H9 (cell line): ENCODE results near the gene MRFAP1. TPM values are rescaled to one million over a fixed set of nuclear protein-coding genes. Genes with fewer than 3 reads are reported as not detected.
A peak's percentile ranks its signal among the peaks of the same experiment; 100 is the strongest.

Experiments used
- DNase-seq: peaks from one replicate; pipeline ENCODE4 v3.0.0-alpha.2; 2017
- H2AFZ ChIP-seq: one replicate; pipeline ENCODE4 v1.6.1; 2013; ENCODE audit warnings: mild to moderate bottlenecking, low read length, control low read depth, moderate library complexity
- H2AK5ac ChIP-seq: 2 replicates; pipeline ENCODE4 v1.6.1; 2013; ENCODE audit warnings: low read length, control low read depth, mixed read lengths; ENCODE audit not compliant: insufficient read length
- H2BK120ac ChIP-seq: one replicate; pipeline ENCODE4 v1.6.1; 2013; ENCODE audit warnings: low read depth, mild to moderate bottlenecking, low read length, control low read depth, inconsistent platforms; ENCODE audit not compliant: poor library complexity, severe bottlenecking
- H2BK12ac ChIP-seq: 2 replicates; pipeline ENCODE4 v1.6.1; 2013; ENCODE audit warnings: low read length, control low read depth, mixed read lengths, low read depth; ENCODE audit not compliant: insufficient read length
- H2BK15ac ChIP-seq: 2 replicates; pipeline ENCODE4 v1.6.1; 2013; ENCODE audit warnings: low read depth, low read length, control low read depth
- H2BK20ac ChIP-seq: one replicate; pipeline ENCODE4 v1.6.1; 2013; ENCODE audit warnings: low read depth, mild to moderate bottlenecking, low read length, control low read depth, inconsistent platforms; ENCODE audit not compliant: poor library complexity, severe bottlenecking
- H2BK5ac ChIP-seq: 2 replicates; pipeline ENCODE4 v1.6.1; 2013; ENCODE audit warnings: low read length, control low read depth, mixed read lengths; ENCODE audit not compliant: insufficient read length
- H3K14ac ChIP-seq: 2 replicates; pipeline ENCODE4 v1.6.1; 2013; ENCODE audit warnings: low read length, control low read depth; ENCODE audit not compliant: insufficient read depth
- H3K18ac ChIP-seq: 2 replicates; pipeline ENCODE4 v1.6.1; 2013; ENCODE audit warnings: low read depth, mild to moderate bottlenecking, mixed read lengths, low read length, control low read depth; ENCODE audit not compliant: insufficient read length
- H3K23ac ChIP-seq: 2 replicates; pipeline ENCODE4 v1.6.1; 2013; ENCODE audit warnings: low read length, control low read depth, mixed read lengths, low read depth; ENCODE audit not compliant: insufficient read length
- H3K23me2 ChIP-seq: 2 replicates; pipeline ENCODE4 v1.6.1; 2013; ENCODE audit warnings: low read depth, mild to moderate bottlenecking, mixed read lengths, low read length, control low read depth; ENCODE audit not compliant: insufficient read length, poor library complexity, severe bottlenecking
- H3K27ac ChIP-seq: 2 replicates; pipeline ENCODE4 v1.5.1; 2013; ENCODE audit warnings: low read length, control low read depth, mixed read lengths, low read depth; ENCODE audit not compliant: insufficient read length
- H3K27me3 ChIP-seq: 2 replicates; pipeline ENCODE4 v1.6.1; 2013; ENCODE audit warnings: low read length, control low read depth, inconsistent platforms; ENCODE audit not compliant: insufficient read depth
- H3K4ac ChIP-seq: 2 replicates; pipeline ENCODE4 v1.6.1; 2013; ENCODE audit warnings: low read depth, mild to moderate bottlenecking, control low read depth, inconsistent platforms, low read length, moderate library complexity
- H3K4me1 ChIP-seq: 2 replicates; pipeline ENCODE4 v1.6.1; 2013; ENCODE audit warnings: low read length, control low read depth, inconsistent platforms; ENCODE audit not compliant: insufficient read depth
- H3K4me2 ChIP-seq: 2 replicates; pipeline ENCODE4 v1.6.1; 2013; ENCODE audit warnings: low read length, control low read depth, mixed read lengths; ENCODE audit not compliant: insufficient read length, insufficient read depth
- H3K56ac ChIP-seq: 2 replicates; pipeline ENCODE4 v1.6.1; 2013; ENCODE audit warnings: low read depth, mild to moderate bottlenecking, mixed read lengths, low read length, control low read depth; ENCODE audit not compliant: insufficient read length
- H3K79me1 ChIP-seq: 2 replicates; pipeline ENCODE4 v1.6.1; 2013; ENCODE audit warnings: low read depth, mild to moderate bottlenecking, moderate library complexity, low read length, control low read depth, inconsistent platforms; ENCODE audit not compliant: insufficient read depth, poor library complexity, severe bottlenecking
- H3K79me2 ChIP-seq: 2 replicates; pipeline ENCODE4 v1.6.1; 2013; ENCODE audit warnings: low read length, control low read depth, inconsistent platforms; ENCODE audit not compliant: insufficient read depth
- H3K9ac ChIP-seq: 2 replicates; pipeline ENCODE4 v1.6.1; 2013; ENCODE audit warnings: low read length, control low read depth, mixed read lengths; ENCODE audit not compliant: insufficient read length; ENCODE audit errors: extremely low read depth
- H3K9me3 ChIP-seq: one replicate; pipeline ENCODE4 v1.6.1; 2013; ENCODE audit warnings: low read depth, low read length, inconsistent platforms; ENCODE audit not compliant: control insufficient read depth
- H3T11ph ChIP-seq: one replicate; pipeline ENCODE4 v1.6.1; 2013; ENCODE audit warnings: mild to moderate bottlenecking, low read length, control low read depth, inconsistent platforms
- H4K20me1 ChIP-seq: one replicate; pipeline ENCODE4 v1.6.1; 2013; ENCODE audit not compliant: control insufficient read depth, insufficient read length, insufficient read depth
- H4K5ac ChIP-seq: 2 replicates; pipeline ENCODE4 v1.6.1; 2013; ENCODE audit warnings: low read depth, mild to moderate bottlenecking, mixed read lengths, low read length, control low read depth; ENCODE audit not compliant: insufficient read length
- H4K8ac ChIP-seq: replicated peaks from 2 replicates; pipeline ENCODE4 v1.6.1; 2013; ENCODE audit warnings: low read length, control low read depth, mixed read lengths, low read depth; ENCODE audit not compliant: insufficient read length
- H4K91ac ChIP-seq: 2 replicates; pipeline ENCODE4 v1.6.1; 2013; ENCODE audit warnings: low read depth, mild to moderate bottlenecking, moderate library complexity, mixed read lengths, low read length, control low read depth; ENCODE audit not compliant: insufficient read length
- H3K27ac Mint-ChIP-seq, 3 experiments: 2 replicates in 2 of 3; 3 replicates in 1 of 3; pipeline ENCODE4 v1.8.0; 2020 to 2021; ENCODE audit warnings: mixed read lengths in 3 of 3, mild to moderate bottlenecking in 1 of 3, moderate library complexity in 1 of 3
- H3K27me3 Mint-ChIP-seq: 2 replicates; pipeline ENCODE4 v1.8.0; 2021; ENCODE audit warnings: low read depth, mild to moderate bottlenecking, moderate library complexity, mixed read lengths
- H3K36me3 Mint-ChIP-seq, 3 experiments: 2 replicates in 2 of 3; 3 replicates in 1 of 3; pipeline ENCODE4 v1.8.0; 2020 to 2021; ENCODE audit warnings: low read depth in 3 of 3, mixed read lengths in 3 of 3; ENCODE audit not compliant: insufficient read depth in 1 of 3
- H3K4me1 Mint-ChIP-seq, 2 experiments: 2 replicates each; pipeline ENCODE4 v1.8.0; 2020; ENCODE audit warnings: mixed read lengths in 2 of 2
- H3K4me3 Mint-ChIP-seq, 2 experiments: 2 replicates in 1 of 2; 3 replicates in 1 of 2; pipeline ENCODE4 v1.8.0; 2020 to 2021; ENCODE audit warnings: mild to moderate bottlenecking in 2 of 2, mixed read lengths in 2 of 2, moderate library complexity in 1 of 2
- H3K9me3 Mint-ChIP-seq, 2 experiments: 2 replicates in 1 of 2; 3 replicates in 1 of 2; pipeline ENCODE4 v1.8.0; 2020; ENCODE audit warnings: mild to moderate bottlenecking in 2 of 2, mixed read lengths in 2 of 2, moderate library complexity in 1 of 2
- CTCF ChIP-seq: fragments of 200-600 bp; sonication (generic); conservative IDR thresholded peaks from 3 replicates; pipeline ENCODE4 v1.8.0; 2021; ENCODE audit warnings: antibody characterized with exemption, mild to moderate bottlenecking
- whole genome bisulfite sequencing: extraction: QIAGEN DNeasy Blood & Tissue Kit; methylation state at CpG from one replicate; pipeline ENCODE4 v1.1.7; 2013; ENCODE audit warnings: missing lambda C conversion rate, low lambda C conversion rate, mixed read lengths; ENCODE audit not compliant: insufficient read length; ENCODE audit errors: extremely low coverage; 5-methylcytosine and 5-hydroxymethylcytosine counted together
- long read RNA-seq: library from polyadenylated mRNA; unstranded; transcript quantifications from one replicate; pipeline ENCODE4 v2.0.0, GENCODE V29; 2020
- total RNA-seq: library from RNA; stranded (reverse); gene quantifications from 2 replicates; pipeline ENCODE4 v1.2.1, GENCODE V29; 2021

MRFAP1 gene
- total RNA-seq: 328 and 329 TPM in 2 replicates
- long read RNA-seq, transcript MRFAP1-201 (3 exons, 2,049 nt): major isoform, 1,295 of 2,273 reads
- long read RNA-seq, transcript MRFAP1-204 (1 exons, 1,982 nt): minor isoform, 5 of 2,273 reads
- long read RNA-seq, transcript MRFAP1-202 (2 exons, 1,584 nt): minor isoform, 960 of 2,273 reads
- long read RNA-seq, partial matches to known transcripts: 2 of 2,273 reads
- long read RNA-seq, other reads (novel, unspliced or antisense): 10 of 2,273 reads

- H3K27ac ChIP-seq: peak within 1 kb of the TSS; percentile 51
- no peak for TF ChIP-seq CTCF
- H3K18ac ChIP-seq: peak within 1 kb of the TSS; percentile 79
- no peak within 1 kb of the TSS for H3K23ac ChIP-seq
- peaks cover 10% of the 10 kb centered on the region for H3K79me2 ChIP-seq
- Mint-ChIP-seq H3K4me1 (peaks cover 19 to 24% of the 10 kb centered on the region in 2 experiments), H3K9me3 (peaks cover 2 to 3% of the 10 kb centered on the region in 2 experiments; a peak in 1 of 5 replicates), H3K27ac (peak within 1 kb of the TSS; percentile 99), H3K36me3 (peaks cover 22 to 26% (median 25%) of the 10 kb centered on the region in 3 experiments), H3K4me3 (peak within 1 kb of the TSS; percentile 99 to 100), H3K27me3 (peaks cover 1% of the 10 kb centered on the region; the same call in 1 of the 2 replicates)
- H2BK20ac ChIP-seq: no peak within 1 kb of the TSS
- peak within 1 kb of the TSS; percentile 95 for H3K9ac ChIP-seq
- no peaks in the 10 kb centered on the region for H3K9me3 ChIP-seq
- no peak within 1 kb of the TSS for H3K4ac ChIP-seq
- no peak within 1 kb of the TSS for H2AFZ ChIP-seq
- H4K20me1 ChIP-seq: no peaks in the 10 kb centered on the region
- H4K8ac ChIP-seq: no peak within 1 kb of the TSS
- H3K14ac ChIP-seq: peak within 1 kb of the TSS; percentile 95
- no peak within 1 kb of the TSS for H2BK12ac ChIP-seq
- WGBS: no CpG with 5 or more reads among the region's 90 CpGs
- H3K79me1 ChIP-seq: peaks cover 8% of the 10 kb centered on the region
- H3T11ph ChIP-seq: no peak within 1 kb of the TSS
- H2BK5ac ChIP-seq: peak within 1 kb of the TSS; percentile 67
- no peaks in the 10 kb centered on the region for H3K27me3 ChIP-seq
- no peak within 1 kb of the TSS for H2BK120ac ChIP-seq
- H3K4me1 ChIP-seq: no peaks in the 10 kb centered on the region
- H2BK15ac ChIP-seq: no peak within 1 kb of the TSS
- H3K4me2 ChIP-seq: peak within 1 kb of the TSS; percentile 95
- H3K23me2 ChIP-seq: peaks cover 14% of the 10 kb centered on the region
- peak; percentile 91 for DNase-seq
- H3K56ac ChIP-seq: no peak within 1 kb of the TSS
- no peak within 1 kb of the TSS for H4K5ac ChIP-seq
- no peak within 1 kb of the TSS for H4K91ac ChIP-seq
- H2AK5ac ChIP-seq: no peak within 1 kb of the TSS
Observed at GRCh38 chr4:6640292-6641163, at the start of gene MRFAP1. Gene MRFAP1 (plus strand): TSS chr4:6640685. CDS start chr4:6640863, 178 bp downstream.
